MG63 (cell line): ENCODE measurements around the gene ATP12A. TPM values are rescaled to one million over a fixed set of nuclear protein-coding genes. Genes with fewer than 3 reads are reported as not detected.
"Not testable (repeated sequence)": the region's sequence is repeated elsewhere in the genome, so short reads cannot be mapped to it uniquely, and the experiment has no call there.

Experiments
- DNase-seq: peaks from one replicate; pipeline ENCODE4 v3.0.0-alpha.2; 2020
- H3K27me3 ChIP-seq: fragments of 250-450 bp; sonication (Bioruptor Pico); 2 replicates; pipeline ENCODE4 v1.5.1; 2020; ENCODE audit warnings: mild to moderate bottlenecking, moderate library complexity
- H3K36me3 ChIP-seq: fragments of 250-450 bp; sonication (Bioruptor Pico); 2 replicates; pipeline ENCODE4 v1.5.1; 2020; ENCODE audit warnings: mild to moderate bottlenecking, moderate library complexity
- H3K4me3 ChIP-seq: fragments of 250-450 bp; sonication (Bioruptor Pico); 2 replicates; pipeline ENCODE4 v1.5.1; 2020; ENCODE audit warnings: mild to moderate bottlenecking, moderate library complexity
- H3K9me3 ChIP-seq: fragments of 250-450 bp; sonication (Bioruptor Pico); 2 replicates; pipeline ENCODE4 v1.5.1; 2020; ENCODE audit warnings: mild to moderate bottlenecking, moderate library complexity
- total RNA-seq: library from RNA; depleted of rRNA; stranded (reverse); fragments of >200 nt; shearing (Covaris generic); gene quantifications from 2 replicates; pipeline ENCODE4 v1.2.3, GENCODE V29; 2014; ENCODE audit warnings: low replicate concordance

Gene ATP12A
- total RNA-seq, 1 experiment from 2014 or later: not detected

- Histone ChIP-seq H3K27me3 (no peaks in the 10 kb centered on the region), H3K9me3 (no peaks in the 10 kb centered on the region), H3K36me3 (no peaks in the 10 kb centered on the region), H3K4me3 (no peak overlapping the region)
- DNase-seq: no peak
These were observed 20.3 kb downstream of the ATP12A start for GRCh38 chr13:24700539-24700938.

- DNase-seq: no peak
- Histone ChIP-seq H3K9me3 (no peaks in the 10 kb centered on the region), H3K4me3 (no peak overlapping the region), H3K27me3 (no peaks in the 10 kb centered on the region), H3K36me3 (no peaks in the 10 kb centered on the region)
These were observed 26.8 kb downstream of the ATP12A start for GRCh38 chr13:24706886-24707585.

- Histone ChIP-seq H3K27me3 (no peaks in the 10 kb centered on the region), H3K36me3 (no peaks in the 10 kb centered on the region), H3K4me3 (no peak overlapping the region), H3K9me3 (no peaks in the 10 kb centered on the region)
- no peak for DNase-seq
These were observed 29.1 kb downstream of the ATP12A start for GRCh38 chr13:24709186-24709913.

- H3K9me3 ChIP-seq: no peaks in the 10 kb centered on the region
- H3K4me3 ChIP-seq: no peak overlapping the region
- H3K36me3 ChIP-seq: no peaks in the 10 kb centered on the region
- no peaks in the 10 kb centered on the region for H3K27me3 ChIP-seq
- peak; percentile 15 for DNase-seq
These were observed 32.8 kb downstream of the ATP12A start for GRCh38 chr13:24713022-24713421.

- DNase-seq: no peak
- Histone ChIP-seq H3K27me3 (no peaks in the 10 kb centered on the region), H3K36me3 (no peaks in the 10 kb centered on the region), H3K9me3 (no peaks in the 10 kb centered on the region), H3K4me3 (no peak overlapping the region)
These were observed 35.8 kb downstream of the ATP12A start for GRCh38 chr13:24716011-24716410.

- no peaks in the 10 kb centered on the region for H3K36me3 ChIP-seq
These were observed 36.2 kb downstream of the ATP12A start for GRCh38 chr13:24716446-24716845.

GRCh38 chr13:24717217-24717616 lies 37.0 kb downstream of the ATP12A start:
- Histone ChIP-seq H3K36me3 (no peaks in the 10 kb centered on the region), H3K27me3 (no peaks in the 10 kb centered on the region), H3K4me3 (no peak overlapping the region), H3K9me3 (no peaks in the 10 kb centered on the region)
- DNase-seq: no peak

More at GRCh38 chr13:24716446-24716845, 36.2 kb downstream of the ATP12A start:
- no peak for DNase-seq
- Histone ChIP-seq H3K4me3 (no peak overlapping the region), H3K9me3 (no peaks in the 10 kb centered on the region), H3K27me3 (no peaks in the 10 kb centered on the region)

- Histone ChIP-seq H3K27me3 (no peaks in the 10 kb centered on the region), H3K4me3 (no peak overlapping the region), H3K36me3 (no peaks in the 10 kb centered on the region), H3K9me3 (no peaks in the 10 kb centered on the region)
- DNase-seq: no peak
These were observed 38.2 kb downstream of the ATP12A start for GRCh38 chr13:24718192-24718965.

- no peaks in the 10 kb centered on the region for H3K27me3 ChIP-seq
- no peaks in the 10 kb centered on the region for H3K9me3 ChIP-seq
- H3K36me3 ChIP-seq: no peaks in the 10 kb centered on the region
- H3K4me3 ChIP-seq: no peak overlapping the region
- no peak for DNase-seq
These were observed 38.9 kb downstream of the ATP12A start for GRCh38 chr13:24719139-24719538.

GRCh38 chr13:24723206-24723605 lies 43.0 kb downstream of the ATP12A start:
- Histone ChIP-seq H3K36me3 (no peaks in the 10 kb centered on the region), H3K4me3 (no peak overlapping the region), H3K27me3 (no peaks in the 10 kb centered on the region), H3K9me3 (peaks cover 5% of the 10 kb centered on the region)
- DNase-seq: no peak

- no peaks in the 10 kb centered on the region for H3K36me3 ChIP-seq
- peaks cover 5% of the 10 kb centered on the region for H3K9me3 ChIP-seq
- H3K4me3 ChIP-seq: no peak overlapping the region
- DNase-seq: no peak
- no peaks in the 10 kb centered on the region for H3K27me3 ChIP-seq
These were observed 44.5 kb downstream of the ATP12A start for GRCh38 chr13:24724714-24725113.

- peaks cover 5% of the 10 kb centered on the region for H3K9me3 ChIP-seq
- H3K36me3 ChIP-seq: no peaks in the 10 kb centered on the region
- H3K27me3 ChIP-seq: no peaks in the 10 kb centered on the region
- DNase-seq: no peak
- no peak overlapping the region for H3K4me3 ChIP-seq
These were observed 45.2 kb downstream of the ATP12A start for GRCh38 chr13:24725379-24725778.

- peak; percentile 69 for DNase-seq
- Histone ChIP-seq H3K27me3 (no peaks in the 10 kb centered on the region), H3K4me3 (no peak overlapping the region), H3K9me3 (peaks cover 5% of the 10 kb centered on the region), H3K36me3 (no peaks in the 10 kb centered on the region)
These were observed 47.8 kb downstream of the ATP12A start for GRCh38 chr13:24727731-24728601.

- H3K27me3 ChIP-seq, H3K9me3 ChIP-seq, DNase-seq, H3K4me3 ChIP-seq, H3K36me3 ChIP-seq: not testable (repeated sequence)
These were observed 50.8 kb downstream of the ATP12A start for GRCh38 chr13:24730873-24731567.

GRCh38 chr13:24734950-24735349 lies 54.7 kb downstream of the ATP12A start:
- no peaks in the 10 kb centered on the region for H3K27me3 ChIP-seq
- no peak for DNase-seq
- H3K9me3 ChIP-seq: no peaks in the 10 kb centered on the region
- no peak overlapping the region for H3K4me3 ChIP-seq
- no peaks in the 10 kb centered on the region for H3K36me3 ChIP-seq

- DNase-seq: no peak
- Histone ChIP-seq H3K4me3 (no peak overlapping the region), H3K36me3 (no peaks in the 10 kb centered on the region), H3K9me3 (no peaks in the 10 kb centered on the region), H3K27me3 (no peaks in the 10 kb centered on the region)
These were observed 56.8 kb downstream of the ATP12A start for GRCh38 chr13:24737042-24737441.
